Small intestine (tissue), 7 donors: ENCODE measurements around the gene MYH10. TPM values are rescaled to one million over a fixed set of nuclear protein-coding genes. Genes with fewer than 3 reads are reported as not detected.

ENCODE experiments used
- DNase-seq, 2 donors: peaks; one replicate each; pipeline versions ENCODE4 v3.0.0 to v3.0.0-alpha.2; 2013
- FAIRE-seq: peaks from 2 replicates; lab custom pipeline; 2012; peaks lifted over from hg19 to GRCh38; lab: Jason Lieb, UNC
- H3K27ac ChIP-seq, 3 donors: one replicate each; pipeline ENCODE4 v1.5.1; 2013; ENCODE audit warnings: low read length in 2 of 3, mild to moderate bottlenecking in 2 of 3, control low read depth in 1 of 3, inconsistent platforms in 1 of 3, low read depth in 1 of 3, moderate library complexity in 1 of 3
- H3K27me3 ChIP-seq, 3 donors: one replicate each; pipeline ENCODE4 v1.6.1; 2013; ENCODE audit warnings: low read length in 3 of 3, inconsistent platforms in 1 of 3; ENCODE audit not compliant: control insufficient read depth in 3 of 3, insufficient read depth in 3 of 3
- H3K36me3 ChIP-seq, 3 donors: one replicate each; pipeline ENCODE4 v1.6.1; 2013; ENCODE audit warnings: low read length in 3 of 3, inconsistent platforms in 1 of 3, low read depth in 1 of 3, mild to moderate bottlenecking in 1 of 3, moderate library complexity in 1 of 3; ENCODE audit not compliant: control insufficient read depth in 3 of 3, insufficient read depth in 2 of 3
- H3K4me1 ChIP-seq, 3 donors: one replicate each; pipeline ENCODE4 v1.6.1; 2013; ENCODE audit warnings: low read length in 2 of 3, inconsistent platforms in 1 of 3, low read depth in 1 of 3, mild to moderate bottlenecking in 1 of 3, moderate library complexity in 1 of 3; ENCODE audit not compliant: control insufficient read depth in 3 of 3, insufficient read depth in 2 of 3
- H3K4me3 ChIP-seq, 3 donors: one replicate each; pipeline ENCODE4 v1.5.1; 2013; ENCODE audit warnings: low read length in 3 of 3, control low read depth in 1 of 3, inconsistent platforms in 1 of 3, low read depth in 1 of 3, mild to moderate bottlenecking in 1 of 3, moderate library complexity in 1 of 3
- H3K9me3 ChIP-seq, 2 donors: one replicate each; pipeline ENCODE4 v1.6.1; 2013; ENCODE audit warnings: low read depth in 1 of 2, low read length in 1 of 2; ENCODE audit not compliant: control insufficient read depth in 2 of 2, insufficient read depth in 1 of 2
- WGBS, 3 donors: extraction: QIAGEN DNeasy Blood & Tissue Kit; methylation state at CpG; one replicate each; pipeline ENCODE4 v1.1.7; 2013; 5-methylcytosine and 5-hydroxymethylcytosine counted together
- polyA plus RNA-seq, 4 donors: library from polyadenylated mRNA; stranded (reverse) in 3 of 4; unstranded in 1 of 4; fragments of 200-250 nt in 3 of 4; fragments of 120-200 nt in 1 of 4; gene quantifications; one replicate each; pipeline versions ENCODE4 v1.2.1 to v1.2.3, GENCODE V29; 2013
- donor health status: healthy with polysubstance abuse.
- donor health status: control.
- donor health status: control.
- donor health status: Bipolar disorder and iron deficiency.
- donor health status: healthy.

Gene MYH10
- polyA plus RNA-seq, 4 donors, result 0.81 to 50.9 (median 3.8) TPM

- no peak overlapping the region for H3K4me3 ChIP-seq
- FAIRE-seq (no peak), DNase-seq (no peak)
- no peaks in the 10 kb centered on the region for H3K9me3 ChIP-seq
- H3K4me1 ChIP-seq, result no peaks in the 10 kb centered on the region
- 86 to 93% (median 86%) methylated on average over 3 of the region's 3 CpGs for WGBS, 3 donors
- no peak overlapping the region for H3K27ac ChIP-seq
- peaks cover 0 to 10% (median 0%) of the 10 kb centered on the region in 3 donors for H3K36me3 ChIP-seq
- H3K27me3 ChIP-seq, result no peaks in the 10 kb centered on the region
These were observed 53.8 kb downstream of the MYH10 start for GRCh38 chr17:8576559-8577294.

- Histone ChIP-seq H3K27me3 (no peaks in the 10 kb centered on the region), H3K4me3 (no peak overlapping the region), H3K27ac (no peak overlapping the region), H3K9me3 (no peaks in the 10 kb centered on the region), H3K4me1 (no peaks in the 10 kb centered on the region), H3K36me3 (peaks cover 0 to 10% (median 0%) of the 10 kb centered on the region in 3 donors)
- FAIRE-seq (no peak), DNase-seq (no peak)
- WGBS, 3 donors, result 77 to 93% (median 85%) methylated on average over 9 of the region's 9 CpGs
These were observed 55.8 kb downstream of the MYH10 start for GRCh38 chr17:8574687-8575086.

GRCh38 chr17:8572764-8573163 lies 57.8 kb downstream of the MYH10 start:
- H3K4me1 ChIP-seq, result no peaks in the 10 kb centered on the region
- no peak for FAIRE-seq
- H3K27me3 ChIP-seq, result no peaks in the 10 kb centered on the region
- H3K27ac ChIP-seq, result no peak overlapping the region
- H3K36me3 ChIP-seq, result peaks cover 0 to 21% (median 0%) of the 10 kb centered on the region in 3 donors
- H3K9me3 ChIP-seq, result no peaks in the 10 kb centered on the region
- WGBS, 3 donors, result 37 to 74% (median 58%) methylated on average over 1 of the region's 1 CpG
- DNase-seq, result no peak
- no peak overlapping the region for H3K4me3 ChIP-seq

GRCh38 chr17:8563981-8564602 lies 66.4 kb downstream of the MYH10 start:
- no peaks in the 10 kb centered on the region for H3K9me3 ChIP-seq
- peaks cover 0 to 30% (median 0%) of the 10 kb centered on the region in 3 donors for H3K36me3 ChIP-seq
- no peaks in the 10 kb centered on the region for H3K27me3 ChIP-seq
- no peak overlapping the region for H3K27ac ChIP-seq
- no peak overlapping the region for H3K4me3 ChIP-seq
- WGBS, 3 donors, result 61 to 73% (median 72%) methylated on average over 7 of the region's 7 CpGs
- DNase-seq (no peak), FAIRE-seq (no peak)
- H3K4me1 ChIP-seq, result no peaks in the 10 kb centered on the region

- Histone ChIP-seq H3K36me3 (peaks cover 0 to 24% (median 0%) of the 10 kb centered on the region in 3 donors), H3K9me3 (no peaks in the 10 kb centered on the region), H3K4me3 (no peak overlapping the region), H3K27ac (no peak overlapping the region), H3K27me3 (no peaks in the 10 kb centered on the region), H3K4me1 (no peaks in the 10 kb centered on the region)
- DNase-seq (no peak), FAIRE-seq (no peak)
- 69 to 78% (median 72%) methylated on average over 5 of the region's 5 CpGs for WGBS, 3 donors
These were observed 67.3 kb downstream of the MYH10 start for GRCh38 chr17:8563024-8563776.

GRCh38 chr17:8558144-8558543 lies 72.4 kb downstream of the MYH10 start:
- 70 to 89% (median 86%) methylated on average over 1 of the region's 1 CpG for WGBS, 3 donors
- no peaks in the 10 kb centered on the region for H3K27me3 ChIP-seq
- H3K9me3 ChIP-seq, result no peaks in the 10 kb centered on the region
- H3K27ac ChIP-seq, result no peak overlapping the region
- FAIRE-seq (no peak), DNase-seq (no peak)
- no peak overlapping the region for H3K4me3 ChIP-seq
- H3K36me3 ChIP-seq, result peaks cover 0 to 13% (median 0%) of the 10 kb centered on the region in 3 donors
- H3K4me1 ChIP-seq, result no peaks in the 10 kb centered on the region

GRCh38 chr17:8557176-8557806 lies 73.2 kb downstream of the MYH10 start:
- Histone ChIP-seq H3K4me3 (no peak overlapping the region), H3K36me3 (peaks cover 0 to 16% (median 0%) of the 10 kb centered on the region in 3 donors), H3K27me3 (no peaks in the 10 kb centered on the region), H3K27ac (no peak overlapping the region), H3K4me1 (no peaks in the 10 kb centered on the region), H3K9me3 (no peaks in the 10 kb centered on the region)
- FAIRE-seq (no peak), DNase-seq (no peak)
- WGBS, 3 donors, result 77 to 83% (median 80%) methylated on average over 5 of the region's 5 CpGs

- H3K27me3 ChIP-seq, result no peaks in the 10 kb centered on the region
- peak; percentile 14 to 35 for DNase-seq
- FAIRE-seq, result no peak
- H3K4me3 ChIP-seq, result no peak overlapping the region
- H3K4me1 ChIP-seq, result no peaks in the 10 kb centered on the region
- H3K36me3 ChIP-seq, result peaks cover 0 to 14% (median 0%) of the 10 kb centered on the region in 3 donors
- no peaks in the 10 kb centered on the region for H3K9me3 ChIP-seq
- 50 to 84% (median 63%) methylated on average over 9 of the region's 9 CpGs for whole genome bisulfite sequencing, 3 donors
- H3K27ac ChIP-seq, result no peak overlapping the region
These were observed 74.5 kb downstream of the MYH10 start for GRCh38 chr17:8556074-8556473.
